GM18502 (cell line): ENCODE data around the gene WNT10A.

ENCODE experiments used
- ATAC-seq: cut with Tn5 transposase; IDR thresholded peaks from one replicate; pipeline ENCODE4 v1.9.1; 2021; ENCODE audit warnings: mild to moderate bottlenecking; ENCODE audit not compliant: unreplicated experiment, poor library complexity

WNT10A gene

DNA sequence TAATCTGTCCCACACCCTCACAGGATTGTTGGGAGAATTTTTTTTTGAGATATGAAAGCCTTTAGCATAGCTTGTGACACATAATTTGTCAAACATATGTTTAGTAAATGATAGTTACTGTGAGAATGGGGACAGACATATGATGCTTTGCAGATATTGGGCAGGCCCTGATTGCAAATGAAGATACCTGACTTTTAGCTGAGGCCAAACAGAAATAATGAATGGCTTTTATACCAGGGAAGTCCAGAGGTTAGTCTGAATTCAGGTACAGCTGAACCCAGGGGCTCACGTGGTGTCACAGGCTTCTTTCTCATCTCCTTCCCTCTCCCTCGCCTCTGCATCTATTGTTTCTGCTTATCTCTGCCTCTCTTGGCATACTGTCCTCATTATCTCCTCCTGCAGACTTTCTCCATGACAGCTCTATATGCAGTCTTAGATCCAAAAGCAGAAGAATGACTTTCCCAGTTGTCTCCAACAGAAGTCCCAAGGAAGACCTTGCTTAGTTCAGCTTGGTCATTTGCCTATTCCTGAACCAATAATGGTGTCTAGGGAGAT is 4.9 kb upstream of the WNT10A start:
- no peak for ATAC-seq

DNA sequence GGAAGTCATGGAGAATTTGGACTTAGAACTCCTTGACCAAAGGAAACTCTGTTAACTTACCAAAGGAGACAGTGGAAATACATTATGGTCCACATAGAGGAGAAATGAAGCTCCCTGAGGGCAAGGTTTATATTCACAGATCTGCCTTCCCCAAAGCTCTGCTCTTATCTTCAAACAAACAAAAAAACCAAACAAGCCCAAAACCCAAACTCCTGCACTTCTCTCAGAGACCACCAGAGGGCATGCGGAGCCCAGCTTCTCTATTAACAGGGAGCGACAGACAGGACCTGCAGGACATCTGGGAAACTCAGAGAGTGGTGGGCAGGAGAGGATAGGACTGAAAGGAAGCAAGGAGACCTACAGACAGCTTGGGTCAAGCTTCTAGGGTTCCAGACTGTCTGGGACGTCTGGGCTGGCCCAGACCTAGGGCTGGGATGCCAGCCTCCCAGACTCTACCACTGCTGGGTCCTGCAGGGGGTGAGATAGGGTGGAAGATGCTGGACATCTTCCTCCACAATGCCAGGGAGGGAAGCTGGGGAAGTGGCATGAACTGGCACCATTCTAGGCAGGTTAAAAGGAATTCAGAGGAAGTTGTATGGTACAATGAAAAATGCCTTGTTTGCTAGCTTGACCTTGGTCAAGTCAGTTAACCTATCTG is 4.0 kb upstream of the WNT10A start:
- no peak for ATAC-seq

- no peak for ATAC-seq
These were observed 3.3 kb upstream of the WNT10A start for GRCh38 chr2:218877331-218877730.

DNA sequence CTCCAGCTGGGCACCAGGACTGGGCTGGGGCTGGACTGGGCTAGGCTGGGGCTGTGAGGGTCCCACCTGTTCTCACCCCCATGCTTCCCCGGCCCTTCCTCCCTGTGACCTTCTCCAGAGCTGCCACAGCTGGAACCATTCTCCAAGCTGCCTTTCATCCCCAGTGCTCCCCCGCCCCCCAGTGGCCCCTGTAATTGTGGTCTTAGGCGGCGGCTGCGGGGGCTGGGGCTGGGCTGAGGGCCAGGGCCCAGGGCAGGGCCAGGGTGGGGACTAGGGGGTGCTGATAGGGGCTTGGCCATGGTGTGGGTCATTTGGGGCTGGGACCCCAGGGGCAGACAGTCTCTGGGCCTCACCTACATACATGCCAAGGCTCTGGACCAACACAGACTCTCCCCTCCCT is 2.8 kb upstream of the WNT10A start:
- no peak for ATAC-seq

DNA sequence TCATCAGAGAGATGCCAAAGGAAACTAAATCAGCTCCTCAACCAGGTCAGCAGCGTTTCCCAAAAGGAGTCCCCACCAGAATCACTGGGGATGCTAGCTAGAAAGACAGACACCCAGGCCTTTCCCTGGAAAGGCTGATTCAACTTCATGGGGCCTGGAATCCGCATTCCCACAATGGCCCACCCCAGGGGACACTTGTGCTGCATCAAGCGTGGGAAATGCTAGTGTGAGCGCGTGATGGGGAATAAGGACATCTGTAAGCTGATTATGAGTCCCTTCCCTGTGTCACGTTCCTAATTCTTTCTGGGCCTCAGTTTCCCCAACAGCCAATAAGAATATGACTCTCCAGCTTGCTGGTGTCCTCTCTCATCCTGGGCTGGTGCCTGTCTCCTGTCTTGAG is 2.2 kb upstream of the WNT10A start:
- no peak for ATAC-seq

- ATAC-seq = no peak
These were observed 1.5 kb upstream of the WNT10A start for GRCh38 chr2:218878926-218879761.

DNA sequence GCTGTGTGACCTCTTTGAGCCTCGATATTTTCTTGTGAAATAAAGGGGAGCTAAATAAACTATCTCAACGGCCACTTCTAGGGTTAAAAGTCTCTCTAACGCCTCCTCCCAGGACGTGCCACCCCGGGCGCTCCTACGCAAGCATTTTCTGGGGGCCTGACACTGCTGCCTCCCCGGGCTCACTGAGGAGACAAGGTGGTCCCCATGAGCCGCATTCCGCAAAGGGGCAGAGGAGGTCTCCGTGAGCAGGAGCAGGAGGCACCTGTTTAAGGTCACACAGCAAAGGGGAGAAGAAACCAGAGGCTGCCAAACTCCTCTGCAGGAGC is 913 bp upstream of the WNT10A start:
- ATAC-seq = no peak

DNA sequence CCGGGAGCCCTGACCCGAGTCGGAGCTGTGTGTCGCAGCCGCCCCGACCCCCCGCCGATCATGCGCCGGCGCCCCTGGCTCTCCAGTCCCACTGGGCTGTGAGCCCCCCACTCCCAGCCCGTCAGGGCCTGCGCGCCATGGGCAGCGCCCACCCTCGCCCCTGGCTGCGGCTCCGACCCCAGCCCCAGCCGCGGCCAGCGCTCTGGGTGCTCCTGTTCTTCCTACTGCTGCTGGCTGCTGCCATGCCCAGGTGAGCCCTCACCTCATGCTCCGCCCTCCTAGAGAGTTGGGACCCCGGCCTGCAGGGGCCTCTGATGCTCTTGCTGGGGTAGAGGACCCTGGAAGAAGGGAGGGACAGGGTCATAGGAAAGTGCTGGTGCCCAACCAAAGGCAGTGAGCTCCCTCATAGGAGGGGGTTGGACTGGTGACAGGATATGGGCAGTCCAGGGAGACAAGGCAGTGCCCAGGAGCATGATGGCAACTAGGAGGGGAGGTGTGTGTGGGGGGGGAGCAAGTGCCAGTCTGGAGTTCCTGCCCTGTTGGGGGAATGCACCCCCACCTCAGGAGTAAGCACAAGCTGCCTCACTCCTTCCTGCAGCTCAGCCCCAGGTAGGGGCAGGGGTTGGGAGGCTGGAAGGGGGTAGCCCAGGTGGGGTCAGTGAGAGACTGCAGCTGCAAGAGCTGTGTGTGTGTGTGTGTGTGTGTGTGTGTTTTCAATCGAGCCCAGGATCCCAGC is 375 bp downstream of the WNT10A start:
- ATAC-seq = peak; percentile 3

DNA sequence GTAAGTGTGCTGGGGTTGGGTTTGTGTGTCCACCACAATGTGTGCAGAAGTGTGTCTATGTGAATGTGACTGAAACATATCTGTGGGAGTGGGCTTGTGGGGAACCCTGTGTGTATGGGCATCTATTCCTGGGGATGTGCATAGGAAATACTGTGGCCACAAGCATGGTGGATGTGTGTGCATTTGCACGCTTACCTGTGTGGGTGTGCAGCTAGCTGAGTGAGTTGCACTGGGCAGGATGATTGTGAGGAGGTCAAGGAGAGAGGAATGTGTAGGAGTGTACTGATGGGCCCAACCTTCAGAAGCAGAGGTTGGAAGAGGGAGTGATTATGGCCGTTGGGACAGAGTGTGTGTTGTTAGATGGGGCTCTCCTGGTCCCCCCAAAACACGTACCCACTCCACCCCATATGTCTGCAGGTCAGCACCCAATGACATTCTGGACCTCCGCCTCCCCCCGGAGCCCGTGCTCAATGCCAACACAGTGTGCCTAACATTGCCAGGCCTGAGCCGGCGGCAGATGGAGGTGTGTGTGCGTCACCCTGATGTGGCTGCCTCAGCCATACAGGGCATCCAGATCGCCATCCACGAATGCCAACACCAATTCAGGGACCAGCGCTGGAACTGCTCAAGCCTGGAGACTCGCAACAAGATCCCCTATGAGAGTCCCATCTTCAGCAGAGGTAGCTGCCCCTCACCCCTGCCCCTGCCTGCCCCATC is 1.2 kb downstream of the WNT10A start:
- ATAC-seq = no peak

GRCh38 chr2:218882461-218882816 is 1.8 kb downstream of the WNT10A start:
- ATAC-seq = no peak

GRCh38 chr2:218882866-218883366 is 2.3 kb downstream of the WNT10A start:
- no peak for ATAC-seq

GRCh38 chr2:218883491-218884490 is 3.1 kb downstream of the WNT10A start:
- no peak for ATAC-seq

DNA sequence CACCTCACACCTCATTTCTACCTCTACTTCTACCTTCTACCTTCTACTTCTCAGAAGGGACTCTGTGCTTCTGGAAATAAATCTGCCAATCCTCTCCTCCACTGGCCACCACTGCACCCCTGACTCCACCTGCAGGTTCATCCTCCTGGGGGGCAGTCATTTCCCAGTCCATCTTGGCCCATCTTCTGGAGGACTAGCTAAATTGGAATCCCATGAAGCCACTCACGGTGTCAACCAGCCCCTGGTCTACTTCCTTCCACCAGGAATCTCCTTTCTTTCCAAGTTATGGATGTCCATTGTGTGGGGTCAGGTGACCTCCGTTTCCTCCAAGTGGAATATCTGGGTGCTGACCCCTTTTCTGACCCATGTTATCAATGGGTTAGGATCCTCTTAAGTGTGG is 3.9 kb downstream of the WNT10A start:
- ATAC-seq = no peak

- ATAC-seq = peak; percentile 86
These were observed 5.6 kb downstream of the WNT10A start for GRCh38 chr2:218885981-218886947.

- ATAC-seq = no peak
These were observed 6.4 kb downstream of the WNT10A start for GRCh38 chr2:218887079-218887478.

DNA sequence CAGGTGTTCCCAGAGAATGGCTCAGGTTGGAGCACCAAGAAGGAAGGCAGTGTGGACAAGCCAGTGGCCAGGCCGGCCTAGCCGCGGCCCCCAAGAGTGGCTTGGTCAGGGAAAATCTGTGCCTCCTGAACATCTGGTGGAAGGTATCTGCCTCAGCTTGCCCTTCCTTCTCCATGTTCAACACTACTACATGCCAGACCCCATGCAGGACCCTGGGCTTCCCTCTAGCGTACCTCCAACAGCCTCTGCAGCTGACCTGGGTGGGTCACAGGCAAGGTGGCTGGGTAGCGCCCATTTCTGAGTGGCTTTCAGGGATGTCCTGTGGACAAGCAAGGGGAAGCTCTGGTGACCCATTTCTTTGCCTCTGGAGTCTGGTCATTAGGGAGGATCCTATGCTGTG is 7.7 kb downstream of the WNT10A start:
- no peak for ATAC-seq

- ATAC-seq = no peak
These were observed 9.3 kb downstream of the WNT10A start for GRCh38 chr2:218889937-218890336.

DNA sequence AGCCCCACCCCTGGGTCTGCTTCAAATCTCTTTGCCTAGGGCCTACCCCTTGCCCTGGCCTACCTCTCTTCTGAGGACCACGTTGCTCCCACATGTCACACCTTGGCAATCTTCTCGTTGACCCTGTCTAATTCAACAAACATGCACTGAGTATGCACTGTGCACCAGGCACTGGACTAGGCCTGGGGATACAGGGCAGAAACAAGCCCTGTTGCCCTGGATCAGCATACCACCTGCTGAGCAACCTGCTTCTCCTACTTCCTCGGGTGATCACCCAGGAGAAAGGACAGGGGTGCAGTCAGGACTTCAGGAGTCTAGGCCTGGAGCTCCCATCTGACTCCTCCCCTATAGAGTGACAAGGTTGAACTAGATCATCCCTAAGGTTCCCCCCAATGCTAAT is 9.7 kb downstream of the WNT10A start:
- ATAC-seq = no peak
